H7 (cell line): ENCODE measurements around the gene OMP. TPM values are rescaled to one million over a fixed set of nuclear protein-coding genes. Genes with fewer than 3 reads are reported as not detected.

ENCODE experiments used
- DNase-seq: peaks from one replicate; pipeline ENCODE4 v3.0.0; 2012
- H3K27me3 ChIP-seq: 2 replicates; pipeline ENCODE4 v1.6.0; 2011; ENCODE audit warnings: mild to moderate bottlenecking, low read length; ENCODE audit not compliant: control insufficient read depth, insufficient read depth
- H3K36me3 ChIP-seq: replicated peaks from 2 replicates; pipeline ENCODE4 v1.5.1; 2011; ENCODE audit warnings: low read length; ENCODE audit not compliant: control insufficient read depth, insufficient read depth
- H3K4me3 ChIP-seq: 2 replicates; pipeline ENCODE4 v1.5.1; 2011; ENCODE audit warnings: low read depth, mild to moderate bottlenecking, control low read depth, low read length, moderate library complexity; ENCODE audit not compliant: insufficient read depth
- total RNA-seq: library from RNA; depleted of rRNA; stranded (reverse); fragments of >200 nt; shearing (Covaris generic); gene quantifications from 2 replicates; pipeline ENCODE4 v1.2.3, GENCODE V29; 2014

Gene OMP
- total RNA-seq, 1 experiment from 2014 or later: not detected

DNA sequence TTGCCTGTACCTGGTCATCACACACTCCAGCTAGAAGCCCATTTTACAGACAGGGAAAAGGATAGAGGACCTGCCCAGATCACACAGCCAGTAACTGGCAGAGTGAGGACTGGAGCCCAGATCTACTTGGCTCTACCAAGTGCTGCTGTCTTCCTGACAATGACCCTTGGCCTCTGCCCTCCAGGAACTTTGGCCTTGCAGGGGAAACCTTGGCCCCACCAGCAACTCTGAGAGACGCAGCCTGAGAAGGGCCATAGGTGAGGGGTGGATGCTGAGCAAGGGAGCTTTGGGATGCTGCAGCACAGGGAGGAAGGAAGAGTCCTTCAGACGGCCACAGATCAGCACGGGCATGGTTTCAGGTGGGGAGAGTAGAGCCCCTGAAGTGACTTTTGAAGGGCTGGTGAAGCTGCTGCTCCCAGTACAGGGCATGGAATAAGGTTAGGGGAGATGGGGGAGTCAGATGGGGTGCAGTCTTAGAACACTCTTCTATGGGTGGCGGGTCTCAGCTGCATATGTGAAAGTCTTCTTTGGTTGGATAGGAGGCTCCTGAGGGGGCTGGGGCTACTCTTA is 37.9 kb upstream of the OMP start:
- no peak for DNase-seq
- Histone ChIP-seq H3K4me3 (no peak overlapping the region), H3K27me3 (peaks cover 4% of the 10 kb centered on the region; the same call in 1 of the 2 replicates), H3K36me3 (no peaks in the 10 kb centered on the region)

DNA sequence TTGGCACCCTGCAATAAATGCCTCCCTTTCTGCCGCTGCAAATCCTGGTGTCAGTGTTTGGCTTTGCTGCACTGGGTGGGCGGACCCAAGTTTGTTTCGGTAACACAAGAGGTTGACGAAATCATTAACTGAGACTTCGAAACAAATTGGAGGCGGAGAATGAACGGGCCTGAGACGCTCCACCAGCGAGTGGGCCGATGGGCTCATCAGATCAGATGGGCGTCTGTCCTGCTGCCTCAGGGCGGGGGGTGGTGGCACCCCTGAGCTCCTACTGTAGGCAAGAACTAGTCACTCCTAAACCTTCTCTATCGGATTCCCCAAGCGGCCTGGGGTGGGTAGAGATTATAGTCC is 36.8 kb upstream of the OMP start:
- no peaks in the 10 kb centered on the region for H3K36me3 ChIP-seq
- DNase-seq: no peak
- peaks cover 4% of the 10 kb centered on the region; the same call in 1 of the 2 replicates for H3K27me3 ChIP-seq
- peak overlapping the region; percentile 61 for H3K4me3 ChIP-seq

DNA sequence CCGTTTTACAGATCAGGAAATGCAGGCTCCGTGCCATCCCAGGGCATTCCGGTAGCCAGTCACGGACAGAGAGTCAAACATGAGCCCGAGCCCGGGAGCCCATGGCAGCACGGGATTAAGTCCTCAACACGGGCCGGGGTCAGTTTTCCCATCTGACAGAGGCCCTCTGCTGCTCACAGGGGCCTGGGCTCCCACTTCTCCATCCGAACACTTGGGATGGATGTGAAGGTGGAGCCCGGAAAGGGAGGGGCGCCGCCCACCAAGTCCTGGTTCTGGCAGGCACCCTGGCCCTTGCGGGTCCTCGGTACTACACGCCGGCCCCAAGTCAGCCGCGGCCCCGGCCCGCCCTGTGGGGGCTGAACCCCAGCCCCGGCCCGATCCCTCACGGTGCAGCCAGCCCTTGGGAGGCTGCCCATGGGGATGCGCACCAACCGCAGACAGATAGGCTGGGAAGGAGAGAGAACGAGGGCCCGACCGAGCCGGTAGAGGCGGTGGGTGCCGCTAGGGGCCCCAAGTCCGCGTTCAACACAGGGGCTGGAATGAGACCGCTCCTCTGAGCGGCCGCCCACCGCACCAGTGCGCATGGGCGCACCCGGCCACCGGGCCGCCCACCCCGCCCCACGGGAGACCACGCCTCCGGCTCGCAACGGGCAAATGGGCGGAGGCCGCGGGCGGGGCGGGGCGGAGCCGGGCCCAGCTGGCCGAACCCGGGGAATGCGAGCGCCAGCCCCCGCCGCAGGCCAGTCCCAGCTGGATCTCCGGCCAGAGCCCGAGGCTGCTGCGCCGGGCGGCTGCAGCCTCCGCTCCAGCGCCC is 36.2 kb upstream of the OMP start, which contains the start of gene CAPN5:
Gene CAPN5, plus strand, starts transcription at position 743 of the 814 bp plus-strand sequence. CDS start 17,916 bp downstream, outside the sequence.
- Histone ChIP-seq H3K36me3 (no peaks in the 10 kb centered on the region), H3K27me3 (peaks cover 4% of the 10 kb centered on the region; the same call in 1 of the 2 replicates), H3K4me3 (peak within 1 kb of the TSS; percentile 61)
- peak; percentile 100 for DNase-seq

DNA sequence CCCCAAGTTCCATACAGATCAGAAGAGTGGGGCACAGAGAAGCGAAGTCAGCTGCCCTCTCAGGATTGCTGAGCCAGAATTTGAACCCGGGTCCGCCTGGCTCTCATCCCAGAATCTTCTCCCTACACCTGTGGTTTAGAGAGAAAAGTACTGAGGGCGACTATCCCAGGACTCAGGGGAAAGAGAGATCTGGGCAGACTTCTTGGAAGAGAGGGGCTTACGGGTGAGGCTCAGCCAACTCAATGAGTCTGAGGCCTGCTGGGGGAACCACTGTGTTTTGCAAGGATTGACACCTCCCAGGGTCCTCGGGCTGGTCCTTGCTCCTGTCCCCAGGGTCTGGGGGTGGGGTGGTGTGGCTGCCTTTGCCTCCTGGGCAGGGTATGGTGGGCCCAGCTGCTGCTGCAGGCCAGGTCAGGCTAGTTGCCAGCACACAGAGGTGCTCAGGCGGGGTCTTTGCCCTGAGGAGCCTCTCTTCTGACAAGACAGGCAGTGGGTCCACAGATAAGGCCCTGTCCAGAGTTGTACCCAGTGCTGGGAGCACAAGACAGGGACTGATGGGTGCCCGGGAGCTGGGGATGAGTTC is 34.7 kb upstream of the OMP start:
- H3K4me3 ChIP-seq: peak overlapping the region; percentile 58

DNA sequence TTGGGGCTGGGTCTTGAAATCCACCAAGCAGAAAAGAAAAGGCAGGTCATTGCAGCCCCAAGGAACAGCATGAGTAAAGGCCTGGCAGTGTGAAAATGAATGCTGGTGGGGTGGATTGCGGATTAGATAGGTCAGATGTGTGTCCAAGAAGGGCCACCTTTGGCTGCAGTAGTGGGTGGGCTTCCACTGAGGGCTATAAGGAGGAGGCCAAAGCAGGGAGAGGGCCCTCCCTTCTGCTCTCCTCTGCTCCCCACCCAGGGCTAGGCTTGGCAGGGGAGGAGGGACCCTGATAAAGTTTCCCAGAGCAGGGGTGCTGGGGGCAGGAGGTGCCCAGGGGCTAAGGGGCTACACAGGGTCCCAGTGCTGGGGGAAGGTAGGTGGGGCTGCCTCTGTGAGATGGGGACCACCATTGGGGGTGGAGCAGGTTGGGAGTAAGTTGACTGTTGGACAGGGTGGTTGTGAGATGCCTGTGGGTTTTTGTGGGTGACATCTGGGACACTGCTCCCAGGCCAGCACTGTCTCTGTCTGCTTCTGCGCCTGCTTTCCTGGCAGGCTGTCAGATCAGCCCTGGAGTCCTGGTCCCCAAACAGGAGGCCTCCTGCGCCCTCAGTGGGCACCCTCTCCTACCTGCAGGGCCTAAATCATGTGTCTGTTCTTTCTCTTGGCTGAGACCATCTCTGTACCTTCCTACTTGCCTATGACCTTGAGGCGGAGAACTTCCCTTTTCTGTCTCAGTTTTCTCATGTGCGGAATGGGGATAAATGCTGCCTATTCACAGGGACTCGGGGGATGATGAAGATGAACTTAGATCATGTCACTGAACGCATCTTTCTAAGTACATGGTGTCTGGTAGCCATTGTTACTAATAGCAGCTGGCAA is 33.9 kb upstream of the OMP start:
- Histone ChIP-seq H3K27me3 (peaks cover 4% of the 10 kb centered on the region; the same call in 1 of the 2 replicates), H3K4me3 (no peak overlapping the region), H3K36me3 (no peaks in the 10 kb centered on the region)
- DNase-seq: peak; percentile 28

More for the DNA sequence above, 34.7 kb upstream of the OMP start:
- H3K27me3 ChIP-seq: peaks cover 4% of the 10 kb centered on the region; the same call in 1 of the 2 replicates
- no peaks in the 10 kb centered on the region for H3K36me3 ChIP-seq
- peak; percentile 44 for DNase-seq

DNA sequence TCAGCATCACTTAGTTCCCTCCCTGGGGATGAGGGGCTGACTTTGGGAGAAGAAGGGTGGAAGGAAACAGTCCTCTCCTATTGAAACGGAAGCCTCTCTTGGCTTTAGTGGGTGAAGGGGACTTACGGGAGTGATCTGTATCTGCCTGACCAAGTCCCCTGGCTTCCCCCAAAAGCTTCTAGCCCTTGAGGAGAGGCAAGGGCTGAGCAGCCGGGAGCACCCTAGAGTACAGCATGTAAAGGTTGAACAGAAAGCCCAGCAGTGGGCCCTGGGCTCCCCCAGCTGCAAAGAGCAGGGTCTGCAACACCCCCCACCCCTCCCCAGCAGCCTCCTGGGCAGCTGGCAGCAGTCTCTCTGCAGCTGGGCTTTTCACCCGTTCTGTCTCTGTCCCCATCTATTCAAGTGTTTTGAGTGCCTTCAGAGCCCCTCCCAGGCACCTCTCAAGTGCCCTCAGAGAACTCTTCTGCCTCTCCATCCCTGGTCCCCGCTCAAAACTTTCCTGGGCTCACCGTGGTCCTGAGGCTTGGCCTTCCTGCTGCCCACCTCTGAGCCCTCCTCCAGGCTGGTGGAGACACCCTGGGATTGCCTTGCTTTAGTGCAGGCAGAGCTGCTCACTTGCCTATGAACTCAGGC is 33.2 kb upstream of the OMP start:
- peak; percentile 47 for DNase-seq
- Histone ChIP-seq H3K4me3 (no peak overlapping the region), H3K27me3 (peaks cover 4% of the 10 kb centered on the region; the same call in 1 of the 2 replicates), H3K36me3 (no peaks in the 10 kb centered on the region)

DNA sequence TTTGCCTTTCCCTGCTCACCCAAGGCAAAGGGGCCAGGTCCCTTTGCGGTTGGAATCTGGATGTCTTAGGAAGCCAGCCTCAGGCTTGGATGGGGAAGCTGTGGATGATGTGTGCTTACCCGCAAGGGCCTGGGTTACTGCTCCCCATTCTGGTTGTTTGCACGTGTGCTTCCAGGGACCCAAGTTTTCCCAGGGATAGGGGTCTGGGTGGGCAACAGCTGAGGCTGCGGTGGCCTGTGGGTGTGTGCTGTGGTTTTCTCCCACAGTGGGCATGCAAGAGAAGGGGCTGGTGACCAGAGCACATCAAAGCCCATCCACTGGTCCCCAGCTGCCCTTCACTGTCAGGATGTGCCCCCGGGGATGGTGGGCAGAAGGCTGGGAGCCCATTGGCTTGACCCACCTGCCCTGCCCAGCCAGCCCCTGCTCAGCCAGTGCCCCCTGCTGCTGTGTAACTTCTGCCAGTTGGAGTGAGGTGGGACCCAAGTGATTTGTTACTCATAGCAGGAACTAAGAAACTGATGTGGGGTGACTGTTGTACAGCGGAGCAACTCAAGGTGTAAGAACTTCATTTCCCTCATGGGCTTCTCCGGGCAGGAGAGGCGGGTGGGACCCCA is 32.6 kb upstream of the OMP start:
- Histone ChIP-seq H3K36me3 (no peaks in the 10 kb centered on the region), H3K27me3 (peaks cover 4% of the 10 kb centered on the region; the same call in 1 of the 2 replicates), H3K4me3 (no peak overlapping the region)
- peak; percentile 33 for DNase-seq

DNA sequence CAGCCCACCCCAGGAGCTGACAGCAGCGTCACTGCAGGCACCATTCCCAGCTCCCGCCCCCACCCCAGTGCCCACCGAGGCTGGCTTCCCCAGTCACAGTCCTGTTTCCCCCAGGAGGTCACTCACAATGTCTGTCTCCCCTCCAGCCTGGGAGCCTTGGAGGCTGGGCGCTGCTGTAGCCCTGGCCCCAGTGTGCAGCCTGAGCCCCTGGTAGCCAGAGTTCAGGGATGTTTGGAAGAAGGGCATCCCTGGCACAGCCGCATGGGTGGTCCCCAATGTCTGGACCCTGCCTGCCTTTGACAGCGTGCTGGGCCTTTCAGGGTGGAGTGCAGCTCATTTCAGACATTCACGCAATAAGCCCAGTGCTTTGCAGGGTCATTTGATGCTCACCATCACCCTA is 31.6 kb upstream of the OMP start:
- H3K27me3 ChIP-seq: no peaks in the 10 kb centered on the region
- H3K36me3 ChIP-seq: no peaks in the 10 kb centered on the region
- DNase-seq: no peak
- H3K4me3 ChIP-seq: no peak overlapping the region

DNA sequence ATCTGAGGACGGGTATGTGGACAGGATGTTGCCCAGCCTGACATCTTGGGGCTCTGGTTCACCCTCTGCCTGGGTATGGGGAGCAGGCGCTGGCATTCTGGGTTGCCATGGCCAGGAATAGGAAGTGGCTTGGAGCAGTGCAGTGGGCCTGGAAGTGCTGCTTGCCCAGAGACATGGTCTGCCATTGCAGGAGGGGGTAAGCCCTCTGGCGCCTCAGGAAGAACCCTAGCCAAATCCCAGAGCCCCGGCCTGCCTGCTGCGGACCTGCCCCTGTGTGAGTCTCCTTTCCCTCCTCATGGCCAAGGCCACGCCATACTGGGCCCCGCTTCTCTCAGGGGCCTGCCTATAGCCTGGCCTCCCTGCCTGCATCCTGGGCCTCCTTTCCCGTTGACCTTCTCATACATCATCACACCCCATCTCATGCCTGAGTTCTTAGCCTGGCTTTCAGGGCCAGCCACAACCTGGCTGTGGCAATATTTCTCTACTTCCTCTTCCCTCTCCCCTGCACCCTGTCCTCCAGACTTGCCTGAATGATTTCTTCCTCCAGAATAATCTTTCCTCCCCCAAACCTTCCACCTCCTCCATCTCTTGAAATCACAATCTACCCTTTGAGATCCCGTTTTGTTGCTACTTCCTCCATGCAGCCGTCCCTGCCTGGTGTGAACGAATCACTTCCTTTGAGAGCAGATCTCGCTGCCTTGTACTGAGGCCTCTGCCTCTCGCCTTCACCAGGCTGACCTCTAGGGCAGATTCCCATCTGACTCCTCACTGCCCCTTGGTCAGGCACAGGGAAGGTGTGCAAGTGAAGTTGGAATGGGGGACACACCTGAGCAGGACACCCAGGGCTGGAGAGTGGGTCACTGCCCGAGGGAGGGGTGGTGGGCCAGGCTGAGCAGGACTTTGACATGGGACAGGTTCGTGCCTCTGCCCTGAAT is 30.7 kb upstream of the OMP start:
- H3K4me3 ChIP-seq: no peak overlapping the region
- no peaks in the 10 kb centered on the region for H3K27me3 ChIP-seq
- no peaks in the 10 kb centered on the region for H3K36me3 ChIP-seq
- peak; percentile 41 for DNase-seq

DNA sequence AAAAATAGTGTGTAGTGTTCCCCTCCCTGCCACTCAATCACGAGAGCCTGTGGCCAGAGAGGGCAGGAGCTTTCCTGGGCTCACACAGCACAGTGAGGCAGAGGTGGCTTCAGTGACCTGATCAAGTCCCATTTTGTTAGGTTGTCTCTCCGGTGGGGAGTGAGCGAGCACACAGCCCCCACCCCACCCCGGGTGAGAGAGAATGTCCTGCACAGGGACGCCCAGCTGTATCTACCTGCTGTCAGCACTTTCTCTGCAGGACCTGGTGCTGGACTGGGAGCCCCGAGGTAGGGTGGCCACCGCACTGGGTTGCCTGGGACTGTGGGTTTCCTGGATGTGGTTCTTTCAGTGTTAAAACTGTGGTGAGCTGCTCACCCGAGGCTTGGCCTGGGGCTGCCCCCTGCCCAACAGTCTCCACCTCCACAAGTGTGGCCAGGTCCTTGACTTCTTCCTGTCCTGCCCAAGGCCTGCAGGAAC is 29.8 kb upstream of the OMP start:
- H3K27me3 ChIP-seq: no peaks in the 10 kb centered on the region
- DNase-seq: peak; percentile 38
- no peak overlapping the region for H3K4me3 ChIP-seq
- H3K36me3 ChIP-seq: no peaks in the 10 kb centered on the region

DNA sequence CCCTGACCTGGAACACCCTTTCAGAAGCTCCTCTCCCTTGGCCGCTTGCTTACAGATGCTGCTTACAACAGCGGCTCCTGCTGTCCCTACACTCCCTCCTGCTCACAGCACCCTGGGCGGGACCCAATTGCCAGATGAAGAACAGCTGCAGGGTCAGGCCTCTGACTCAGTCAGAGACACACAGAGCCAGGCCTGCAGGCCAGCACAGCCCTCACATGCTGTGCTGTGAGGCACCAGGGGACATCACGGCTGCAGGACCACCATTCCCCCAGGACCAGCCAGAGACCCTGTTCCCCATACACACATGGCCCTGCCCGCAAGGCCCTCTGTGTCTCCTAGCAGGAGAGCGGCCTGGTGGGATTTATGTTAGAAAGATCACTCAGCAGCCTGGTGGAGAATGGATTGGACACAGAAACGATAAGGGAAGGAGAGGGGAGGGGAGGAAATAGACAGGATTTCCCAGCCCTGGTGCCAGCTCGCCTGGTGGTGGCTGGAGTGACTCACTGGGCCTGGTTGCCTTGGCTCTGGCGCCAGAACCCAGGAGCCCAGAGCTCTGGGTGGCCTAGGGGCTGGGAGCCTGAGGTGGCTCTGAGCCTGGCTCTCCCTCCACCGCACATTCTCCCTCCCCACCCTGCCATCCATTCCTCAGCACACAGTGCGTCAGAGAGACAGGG is 29.2 kb upstream of the OMP start:
- H3K36me3 ChIP-seq: no peaks in the 10 kb centered on the region
- H3K27me3 ChIP-seq: no peaks in the 10 kb centered on the region
- H3K4me3 ChIP-seq: no peak overlapping the region
- DNase-seq: peak; percentile 41

DNA sequence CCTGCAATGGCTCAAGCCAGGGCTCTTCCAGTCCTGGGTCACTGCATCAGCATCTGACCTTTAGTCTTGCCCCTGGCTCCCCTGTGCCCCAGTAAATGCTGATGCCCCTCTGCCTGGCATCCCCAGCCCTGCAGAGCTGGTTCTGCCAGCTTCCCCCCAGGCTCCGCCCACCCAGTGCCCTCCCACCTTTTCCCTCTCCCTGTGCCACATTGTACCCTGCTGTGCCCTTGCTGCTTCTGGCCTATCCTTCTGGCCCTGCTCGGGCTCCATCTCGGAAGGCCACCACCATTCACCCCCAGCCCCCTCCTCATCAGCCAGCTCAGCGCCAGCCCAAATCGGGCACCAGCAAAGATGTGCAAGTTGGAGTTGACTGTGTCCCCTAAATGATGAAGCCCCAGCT is 28.4 kb upstream of the OMP start:
- peak; percentile 53 for DNase-seq
- H3K27me3 ChIP-seq: no peaks in the 10 kb centered on the region
- no peak overlapping the region for H3K4me3 ChIP-seq

More for the DNA sequence above, 28.4 kb upstream of the OMP start:
- no peaks in the 10 kb centered on the region for H3K36me3 ChIP-seq
